Activated CD8-positive, alpha-beta memory T cell treated with anti-CD3 and anti-CD28 coated beads for 36 hours (primary cell): ENCODE data around the gene DQX1. TPM values are rescaled to one million over a fixed set of nuclear protein-coding genes. Genes with fewer than 3 reads are reported as not detected.

Experiments
- CTCF ChIA-PET: fragments of 350-600 bp; sonication (Branson Sonifier 250); formaldehyde crosslinking; loops from one replicate; lab custom pipeline; 2021; ENCODE audit warnings: antibody characterized with exemption; lab: Charles Lee
- POLR2A ChIA-PET: fragments of 350-600 bp; sonication (Branson Sonifier 250); formaldehyde crosslinking; loops from one replicate; lab custom pipeline; 2021; ENCODE audit warnings: antibody characterized with exemption; lab: Charles Lee
- total RNA-seq, 2 experiments: library from RNA; stranded (reverse); gene quantifications; one replicate each; pipeline ENCODE4 v1.2.3, GENCODE V29; 2021

DQX1 gene
- total RNA-seq, 2 experiments from 2014 or later: 0.75 to 0.91 TPM

GRCh38 chr2:74556831-74557370, 30.9 kb upstream of the DQX1 start:
- ChIA-PET POLR2A (no interaction called here), CTCF (interaction anchor here (1.4 kb wide), 1 partner anchor 19 kb away, joined by 4 read pairs; no protein-coding TSS in a partner anchor)

- ChIA-PET POLR2A (no interaction called here), CTCF (interaction anchor here (1.3 kb wide), 1 partner anchor 29 kb away, joined by 3 read pairs; no protein-coding TSS in a partner anchor)
These were observed 30.1 kb upstream of the DQX1 start for GRCh38 chr2:74556159-74556558.

GRCh38 chr2:74555610-74556103, 29.6 kb upstream of the DQX1 start:
- ChIA-PET POLR2A (no interaction called here), CTCF (interaction anchor here (1.3 kb wide), 1 partner anchor 30 kb away, joined by 3 read pairs; no protein-coding TSS in a partner anchor)

- ChIA-PET POLR2A (no interaction called here), CTCF (interaction anchor here (1.3 kb wide), 1 partner anchor 30 kb away, joined by 3 read pairs; no protein-coding TSS in a partner anchor)
These were observed 28.9 kb upstream of the DQX1 start for GRCh38 chr2:74554820-74555531.

GRCh38 chr2:74553892-74554819, 28.1 kb upstream of the DQX1 start, which contains the start of the genes DOK1 and LOXL3:
Gene DOK1 (plus strand): TSS chr2:74554720. CDS start chr2:74554755, 35 bp downstream.
Gene LOXL3 (minus strand): TSS chr2:74553942. CDS start chr2:74552634, 1,308 bp downstream.
- ChIA-PET POLR2A (interaction anchor here (0.9 kb wide), 1 partner anchor 14 kb away, joined by 5 read pairs; no protein-coding TSS in a partner anchor), CTCF (interaction anchor here (0.6 to 0.9 kb wide), 2 partner anchors 90 to 101 kb away, joined by 3 to 6 read pairs; no protein-coding TSS in a partner anchor)

GRCh38 chr2:74552914-74553811, 27.1 kb upstream of the DQX1 start:
- POLR2A ChIA-PET: interaction anchor here (0.9 kb wide), 1 partner anchor 15 kb away, joined by 5 read pairs; no protein-coding TSS in a partner anchor

GRCh38 chr2:74551942-74552913, 26.2 kb upstream of the DQX1 start:
- ChIA-PET POLR2A (no interaction called here), CTCF (interaction anchor here (1.2 kb wide), 1 partner anchor 14 kb away, joined by 3 read pairs; no protein-coding TSS in a partner anchor)

More at GRCh38 chr2:74552914-74553811, 27.1 kb upstream of the DQX1 start:
- CTCF ChIA-PET: interaction anchor here (0.9 kb wide), 1 partner anchor 89 kb away, joined by 6 read pairs; no protein-coding TSS in a partner anchor

GRCh38 chr2:74551530-74551929, 25.5 kb upstream of the DQX1 start:
- CTCF ChIA-PET: interaction anchor here (1.0 to 1.2 kb wide), 2 partner anchors 14 to 19 kb away, joined by 3 to 5 read pairs; no protein-coding TSS in a partner anchor
- POLR2A ChIA-PET: no interaction called here

- POLR2A ChIA-PET: no interaction called here
These were observed 24.2 kb upstream of the DQX1 start for GRCh38 chr2:74550231-74550630.

GRCh38 chr2:74548900-74549826, 23.1 kb upstream of the DQX1 start:
- POLR2A ChIA-PET: no interaction called here
- CTCF ChIA-PET: no interaction called here

More at GRCh38 chr2:74550231-74550630, 24.2 kb upstream of the DQX1 start:
- CTCF ChIA-PET: no interaction called here

- CTCF ChIA-PET: no interaction called here
- POLR2A ChIA-PET: interaction anchor here (0.6 kb wide), 1 partner anchor 17 kb away, joined by 3 read pairs; no protein-coding TSS in a partner anchor
These were observed 22.4 kb upstream of the DQX1 start for GRCh38 chr2:74548285-74548899.

- CTCF ChIA-PET: no interaction called here
- POLR2A ChIA-PET: no interaction called here
These were observed 20.0 kb upstream of the DQX1 start for GRCh38 chr2:74546004-74546403.

GRCh38 chr2:74544634-74545033, 18.6 kb upstream of the DQX1 start:
- POLR2A ChIA-PET: no interaction called here
- CTCF ChIA-PET: no interaction called here

- POLR2A ChIA-PET: interaction anchor here (0.7 kb wide), 1 partner anchor 28 kb away, joined by 3 read pairs; no protein-coding TSS in a partner anchor
- CTCF ChIA-PET: interaction anchor here (0.7 kb wide), 1 partner anchor 269 kb away, joined by 3 read pairs; no protein-coding TSS in a partner anchor
These were observed 16.9 kb upstream of the DQX1 start for GRCh38 chr2:74542978-74543377.

- POLR2A ChIA-PET: no interaction called here
- CTCF ChIA-PET: no interaction called here
These were observed 14.3 kb upstream of the DQX1 start for GRCh38 chr2:74540291-74540690.
